Activated CD4-positive, CD25-positive, alpha-beta regulatory T cell treated with anti-CD3 and anti-CD28 coated beads, Interleukin-2, amount 50 U/mL, for 72 hours (primary cell): ENCODE results near the gene ARHGAP22.

Experiments
- DNase-seq: peaks from one replicate; pipeline ENCODE4 v3.0.0; 2021

The ARHGAP22 gene

GRCh38 chr10:48580236-48580635 lies 24.6 kb downstream of the ARHGAP22 start:
- no peak for DNase-seq

GRCh38 chr10:48579251-48579960 lies 25.5 kb downstream of the ARHGAP22 start:
- DNase-seq = no peak

- no peak for DNase-seq
Observed at GRCh38 chr10:48577158-48577557, 27.7 kb downstream of the ARHGAP22 start.

GRCh38 chr10:48576501-48576900 lies 28.4 kb downstream of the ARHGAP22 start:
- DNase-seq = no peak

- DNase-seq = no peak
Observed at GRCh38 chr10:48575901-48576300, 29.0 kb downstream of the ARHGAP22 start.

GRCh38 chr10:48574817-48575380 lies 30.0 kb downstream of the ARHGAP22 start:
- no peak for DNase-seq

- no peak for DNase-seq
Observed at GRCh38 chr10:48574322-48574796, 30.5 kb downstream of the ARHGAP22 start.

GRCh38 chr10:48573045-48573444 lies 31.8 kb downstream of the ARHGAP22 start:
- DNase-seq = no peak

- DNase-seq = no peak
Observed at GRCh38 chr10:48572414-48572813, 32.5 kb downstream of the ARHGAP22 start.

GRCh38 chr10:48568546-48568945 lies 36.3 kb downstream of the ARHGAP22 start:
- no peak for DNase-seq

- DNase-seq = no peak
Observed at GRCh38 chr10:48568131-48568530, 36.7 kb downstream of the ARHGAP22 start.

GRCh38 chr10:48567346-48567745 lies 37.5 kb downstream of the ARHGAP22 start:
- no peak for DNase-seq

- DNase-seq = no peak
Observed at GRCh38 chr10:48564466-48565160, 40.3 kb downstream of the ARHGAP22 start.

- no peak for DNase-seq
Observed at GRCh38 chr10:48557511-48558123, 47.3 kb downstream of the ARHGAP22 start.

- DNase-seq = no peak
Observed at GRCh38 chr10:48556713-48557112, 48.2 kb downstream of the ARHGAP22 start.

- no peak for DNase-seq
Observed at GRCh38 chr10:48556065-48556464, 48.8 kb downstream of the ARHGAP22 start.

- no peak for DNase-seq
Observed at GRCh38 chr10:48555310-48556042, 49.4 kb downstream of the ARHGAP22 start.

GRCh38 chr10:48554656-48555055 lies 50.2 kb downstream of the ARHGAP22 start:
- DNase-seq = no peak

- no peak for DNase-seq
Observed at GRCh38 chr10:48554246-48554645, 50.6 kb downstream of the ARHGAP22 start.

GRCh38 chr10:48552946-48553564 lies 51.8 kb downstream of the ARHGAP22 start:
- DNase-seq = no peak

GRCh38 chr10:48551861-48552591 lies 52.8 kb downstream of the ARHGAP22 start:
- no peak for DNase-seq

GRCh38 chr10:48550977-48551376 lies 53.9 kb downstream of the ARHGAP22 start:
- no peak for DNase-seq
